Measurements from ENCODE around the gene METTL18. TPM values are rescaled to one million over a fixed set of nuclear protein-coding genes. Genes with fewer than 3 reads are reported as not detected.

METTL18 gene
- total and polyA plus RNA-seq, 2 donors (not counting 1 experiment from before 2014, with no cell fraction given) = 3.1 to 18.9 TPM

GRCh38 chr1:169779970-169780369 is 14.7 kb downstream of the METTL18 start:
- Mint-ChIP-seq H3K4me1 (no peaks in the 10 kb centered on the region), H3K27me3 (peaks cover 38% of the 10 kb centered on the region), H3K4me3 (no peak overlapping the region), H3K27ac (no peak overlapping the region), H3K9me3 (ENCODE audit: insufficient read depth) (no peaks in the 10 kb centered on the region)
- peaks cover 0 to 20% (median 10%) of the 10 kb centered on the region in 4 experiments for H3K27me3 ChIP-seq (replicated peaks in 1 of 4; ENCODE audit: control extremely low read depth in 1 of 4, control insufficient read depth in 3 of 4, insufficient read depth in 4 of 4, low read length in 3 of 4)
- H3K4me2 ChIP-seq (replicated peaks; ENCODE audit: low read depth, low read length, poor library complexity, severe bottlenecking) = no peak overlapping the region
- POLR2A ChIA-PET = no interaction called here
- no peaks in the 10 kb centered on the region for H4K20me1 ChIP-seq (ENCODE audit: control insufficient read depth, insufficient read depth, low read length, poor library complexity, severe bottlenecking)
- TF ChIP-seq CTCF (IDR thresholded peaks at IDR 0.05) (no peak), EZH2 (IDR thresholded peaks at IDR 0.05; ENCODE audit: borderline replicate concordance, insufficient read depth, low read depth, low read length, poor library complexity, severe bottlenecking) (no peak)
- H3K9me3 ChIP-seq (ENCODE audit: control extremely low read depth in 1 of 3, control insufficient read depth in 2 of 3, insufficient read depth in 1 of 3, low read length in 2 of 3) = no peaks in the 10 kb centered on the region
- H3K36me3 ChIP-seq (replicated peaks in 1 of 2; ENCODE audit: control extremely low read depth in 1 of 2, control insufficient read depth in 1 of 2, extremely low read depth in 1 of 2, insufficient read depth in 2 of 2, low read length in 1 of 2) = no peaks in the 10 kb centered on the region
- no peak overlapping the region for H2AFZ ChIP-seq (ENCODE audit: insufficient read depth, low read depth, low read length, poor library complexity, severe bottlenecking)
- no peak for ATAC-seq (ENCODE audit: low read depth)
- CTCF ChIA-PET = no interaction called here
- H3K79me2 ChIP-seq (ENCODE audit: control insufficient read depth, insufficient read depth, low read length) = no peaks in the 10 kb centered on the region
- WGBS (ENCODE audit: insufficient coverage) = 4% methylated on average over 3 of the region's 4 CpGs
- H3K27ac ChIP-seq (ENCODE audit: low read length in 2 of 2) = no peak overlapping the region
- H3K9ac ChIP-seq (ENCODE audit: low read length) = no peak overlapping the region
- H3K4me3 ChIP-seq (ENCODE audit: control extremely low read depth in 1 of 5, extremely low read depth in 1 of 5, insufficient read depth in 1 of 5, low read depth in 2 of 5, low read length in 4 of 5) = no peak overlapping the region
- no peaks in the 10 kb centered on the region for H3K4me1 ChIP-seq (ENCODE audit: control insufficient read depth in 2 of 2, insufficient read depth in 2 of 2, low read length in 2 of 2)
- no peak for DNase-seq
- intact Hi-C loops (cut with micrococcal nuclease) = no loop called here

- no peaks in the 10 kb centered on the region for H3K9me3 Mint-ChIP-seq (ENCODE audit: insufficient read depth)
- H3K9ac ChIP-seq (ENCODE audit: low read length) = no peak overlapping the region
- peaks cover 0 to 14% (median 5%) of the 10 kb centered on the region in 4 experiments for H3K27me3 ChIP-seq (replicated peaks in 1 of 4; ENCODE audit: control extremely low read depth in 1 of 4, control insufficient read depth in 3 of 4, insufficient read depth in 4 of 4, low read length in 3 of 4)
- POLR2A ChIA-PET = no interaction called here
- no peaks in the 10 kb centered on the region for H3K9me3 ChIP-seq (ENCODE audit: control extremely low read depth in 1 of 3, control insufficient read depth in 2 of 3, insufficient read depth in 1 of 3, low read length in 2 of 3)
- H3K4me1 Mint-ChIP-seq = no peaks in the 10 kb centered on the region
- no peak overlapping the region for H3K4me3 Mint-ChIP-seq
- ATAC-seq (ENCODE audit: low read depth) = no peak
- H3K36me3 ChIP-seq (replicated peaks in 1 of 2; ENCODE audit: control extremely low read depth in 1 of 2, control insufficient read depth in 1 of 2, extremely low read depth in 1 of 2, insufficient read depth in 2 of 2, low read length in 1 of 2) = no peaks in the 10 kb centered on the region
- H3K4me2 ChIP-seq (replicated peaks; ENCODE audit: low read depth, low read length, poor library complexity, severe bottlenecking) = no peak overlapping the region
- no peaks in the 10 kb centered on the region for H3K4me1 ChIP-seq (ENCODE audit: control insufficient read depth in 2 of 2, insufficient read depth in 2 of 2, low read length in 2 of 2)
- H3K4me3 ChIP-seq (ENCODE audit: control extremely low read depth in 1 of 5, extremely low read depth in 1 of 5, insufficient read depth in 1 of 5, low read depth in 2 of 5, low read length in 4 of 5) = no peak overlapping the region
- H3K79me2 ChIP-seq (ENCODE audit: control insufficient read depth, insufficient read depth, low read length) = no peaks in the 10 kb centered on the region
- no peak overlapping the region for H2AFZ ChIP-seq (ENCODE audit: insufficient read depth, low read depth, low read length, poor library complexity, severe bottlenecking)
- H3K27ac Mint-ChIP-seq = no peak overlapping the region
- CTCF ChIA-PET = no interaction called here
- TF ChIP-seq EZH2 (IDR thresholded peaks at IDR 0.05; ENCODE audit: borderline replicate concordance, insufficient read depth, low read depth, low read length, poor library complexity, severe bottlenecking) (no peak), CTCF (IDR thresholded peaks at IDR 0.05) (no peak)
- DNase-seq = no peak
- H3K27me3 Mint-ChIP-seq = peaks cover 30% of the 10 kb centered on the region
- no peaks in the 10 kb centered on the region for H4K20me1 ChIP-seq (ENCODE audit: control insufficient read depth, insufficient read depth, low read length, poor library complexity, severe bottlenecking)
- H3K27ac ChIP-seq (ENCODE audit: low read length in 2 of 2) = no peak overlapping the region
- intact Hi-C loops (cut with micrococcal nuclease) = no loop called here
Measured at GRCh38 chr1:169779150-169779549, 15.6 kb downstream of the METTL18 start.
